Kidney (tissue), 14 donors: ENCODE measurements around the gene IL1RAPL2. TPM values are rescaled to one million over a fixed set of nuclear protein-coding genes. Genes with fewer than 3 reads are reported as not detected.

ENCODE experiments used
- DNase-seq, 5 donors: peaks; one replicate each; pipeline ENCODE4 v3.0.0-alpha.2; 2013 to 2020
- FAIRE-seq: peaks from 2 replicates; lab custom pipeline; 2012; peaks lifted over from hg19 to GRCh38; lab: Jason Lieb, UNC
- H3K27ac ChIP-seq, 2 donors: one replicate each; pipeline ENCODE4 v1.7.0; 2013; ENCODE audit warnings: low read depth in 2 of 2, low read length in 2 of 2, inconsistent platforms in 1 of 2
- H3K27me3 ChIP-seq: one replicate; pipeline ENCODE4 v1.7.1; 2013; ENCODE audit warnings: low read length, inconsistent platforms; ENCODE audit not compliant: control insufficient read depth, insufficient read depth
- H3K36me3 ChIP-seq, 3 donors: one replicate each; pipeline versions ENCODE4 v1.7.0 to v1.7.1; 2013; ENCODE audit warnings: low read length in 3 of 3, control low read depth in 1 of 3, inconsistent platforms in 1 of 3; ENCODE audit not compliant: insufficient read depth in 3 of 3, control insufficient read depth in 2 of 3
- H3K4me1 ChIP-seq, 3 donors: one replicate each; pipeline versions ENCODE4 v1.7.0 to v1.7.1; 2013; ENCODE audit warnings: low read length in 3 of 3, inconsistent platforms in 1 of 3, low read depth in 1 of 3; ENCODE audit not compliant: control insufficient read depth in 2 of 3, insufficient read depth in 2 of 3
- H3K4me3 ChIP-seq, 3 donors: one replicate each; pipeline versions ENCODE4 v1.7.0 to v1.8.1; 2013; ENCODE audit warnings: low read length in 3 of 3, control low read depth in 1 of 3, inconsistent platforms in 1 of 3
- H3K9ac ChIP-seq, 3 donors: one replicate each; pipeline versions ENCODE4 v1.7.0 to v1.7.1; 2013; ENCODE audit warnings: low read length in 3 of 3, control low read depth in 1 of 3, inconsistent platforms in 1 of 3
- H3K9me3 ChIP-seq, 3 donors: one replicate each; pipeline versions ENCODE4 v1.7.0 to v1.7.1; 2013; ENCODE audit warnings: low read length in 3 of 3, control low read depth in 1 of 3, inconsistent platforms in 1 of 3; ENCODE audit not compliant: control insufficient read depth in 2 of 3, insufficient read depth in 1 of 3
- intact Hi-C: fragments of 100-400 bp; cut with DNase I; formaldehyde crosslinking; loops from one replicate; pipeline ENCODE4 v1.11.1; 2022
- polyA plus RNA-seq: library from polyadenylated mRNA; stranded (reverse); fragments of 350-450 nt; fragmentation: Illumina TruSeq; extraction: RNeasy Lipid Tissue Mini Kit (QIAGEN cat#74804); gene quantifications from one replicate; pipeline ENCODE4 v1.2.3, GENCODE V29; 2014; ENCODE audit warnings: low read depth, low replicate concordance; ENCODE audit not compliant: insufficient read depth
- total RNA-seq: library from RNA; stranded (reverse); fragmentation: NEBNext Ultra II Directional; extraction: Animal tissue kit (Norgen Biotek cat#: 25700); gene quantifications from one replicate; pipeline ENCODE4 v1.2.1, GENCODE V29; 2021
- TF ChIP-seq, protein P1 (sequence below): IDR thresholded peaks from 3 replicates; pipeline ENCODE4 v1.5.1; 2012; ENCODE audit warnings: mild to moderate bottlenecking, moderate library complexity, borderline replicate concordance; ENCODE audit not compliant: insufficient read depth; ENCODE audit errors: extremely low read depth
- donor health status: control.
- donor health status: control.
- donor health status: control.
- donor health status: control.
- donor health status: control.
- donor health status: DM: yes; HTN: yes; CAD: no.
- donor health status: Normal renal cell carcinoma (clear cell type).

The IL1RAPL2 gene
- total and polyA plus RNA-seq, 2 donors from 2014 or later, result 0.13 to 0.25 TPM

DNA sequence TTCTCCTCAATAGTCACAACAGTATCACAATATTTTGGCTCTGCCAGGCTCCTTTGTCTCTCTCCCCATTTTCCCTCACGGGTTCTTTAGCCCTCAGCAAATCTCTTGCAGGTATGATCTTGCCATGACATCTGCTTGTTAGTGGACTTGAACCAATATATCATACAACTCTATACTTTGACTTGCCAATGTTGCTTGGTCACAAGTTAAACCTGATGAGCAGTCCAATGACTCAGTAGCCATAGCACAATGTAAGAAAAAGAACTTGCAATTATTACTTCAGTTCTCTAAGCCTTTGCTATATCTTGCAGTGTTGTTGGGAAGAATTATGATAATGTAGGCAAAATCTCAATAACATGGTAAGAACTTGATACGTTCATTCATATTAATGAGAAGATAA lies 1081.8 kb downstream of the IL1RAPL2 start:
- Histone ChIP-seq H3K27me3 (no peaks in the 10 kb centered on the region), H3K4me1 (no peaks in the 10 kb centered on the region), H3K9ac (no peak overlapping the region), H3K27ac (no peak overlapping the region), H3K9me3 (no peaks in the 10 kb centered on the region), H3K36me3 (no peaks in the 10 kb centered on the region), H3K4me3 (no peak overlapping the region)
- intact Hi-C loops, result no loop called here
- DNase-seq, result no peak
- TF ChIP-seq, protein P1, sequence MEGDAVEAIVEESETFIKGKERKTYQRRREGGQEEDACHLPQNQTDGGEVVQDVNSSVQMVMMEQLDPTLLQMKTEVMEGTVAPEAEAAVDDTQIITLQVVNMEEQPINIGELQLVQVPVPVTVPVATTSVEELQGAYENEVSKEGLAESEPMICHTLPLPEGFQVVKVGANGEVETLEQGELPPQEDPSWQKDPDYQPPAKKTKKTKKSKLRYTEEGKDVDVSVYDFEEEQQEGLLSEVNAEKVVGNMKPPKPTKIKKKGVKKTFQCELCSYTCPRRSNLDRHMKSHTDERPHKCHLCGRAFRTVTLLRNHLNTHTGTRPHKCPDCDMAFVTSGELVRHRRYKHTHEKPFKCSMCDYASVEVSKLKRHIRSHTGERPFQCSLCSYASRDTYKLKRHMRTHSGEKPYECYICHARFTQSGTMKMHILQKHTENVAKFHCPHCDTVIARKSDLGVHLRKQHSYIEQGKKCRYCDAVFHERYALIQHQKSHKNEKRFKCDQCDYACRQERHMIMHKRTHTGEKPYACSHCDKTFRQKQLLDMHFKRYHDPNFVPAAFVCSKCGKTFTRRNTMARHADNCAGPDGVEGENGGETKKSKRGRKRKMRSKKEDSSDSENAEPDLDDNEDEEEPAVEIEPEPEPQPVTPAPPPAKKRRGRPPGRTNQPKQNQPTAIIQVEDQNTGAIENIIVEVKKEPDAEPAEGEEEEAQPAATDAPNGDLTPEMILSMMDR, result no peak
- FAIRE-seq, result no peak

DNA sequence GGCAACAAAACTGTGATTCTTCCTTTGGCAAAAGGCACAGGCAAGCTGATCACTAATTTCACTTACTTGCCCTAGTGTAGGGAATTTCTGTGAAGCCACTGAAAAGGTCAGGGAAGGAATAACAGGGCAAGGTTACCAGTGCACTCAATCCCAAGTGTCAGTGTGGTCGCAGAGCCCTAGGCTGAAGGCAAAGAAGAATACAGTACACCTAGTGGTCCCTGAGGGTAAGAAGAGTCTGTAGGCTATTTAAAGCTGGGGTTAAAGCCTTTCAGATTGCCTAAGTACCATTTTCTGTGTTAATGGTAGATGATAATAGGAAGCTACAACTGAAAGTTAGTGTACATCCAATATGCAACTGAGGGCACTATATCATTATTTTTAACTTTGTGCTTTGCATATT lies 1082.7 kb downstream of the IL1RAPL2 start:
- Histone ChIP-seq H3K27me3 (no peaks in the 10 kb centered on the region), H3K9ac (no peak overlapping the region), H3K4me3 (no peak overlapping the region), H3K4me1 (no peaks in the 10 kb centered on the region), H3K9me3 (no peaks in the 10 kb centered on the region), H3K36me3 (no peaks in the 10 kb centered on the region), H3K27ac (no peak overlapping the region)
- no peak for FAIRE-seq
- no peak for DNase-seq
- intact Hi-C loops, result no loop called here
- TF ChIP-seq, protein P1, result no peak

DNA sequence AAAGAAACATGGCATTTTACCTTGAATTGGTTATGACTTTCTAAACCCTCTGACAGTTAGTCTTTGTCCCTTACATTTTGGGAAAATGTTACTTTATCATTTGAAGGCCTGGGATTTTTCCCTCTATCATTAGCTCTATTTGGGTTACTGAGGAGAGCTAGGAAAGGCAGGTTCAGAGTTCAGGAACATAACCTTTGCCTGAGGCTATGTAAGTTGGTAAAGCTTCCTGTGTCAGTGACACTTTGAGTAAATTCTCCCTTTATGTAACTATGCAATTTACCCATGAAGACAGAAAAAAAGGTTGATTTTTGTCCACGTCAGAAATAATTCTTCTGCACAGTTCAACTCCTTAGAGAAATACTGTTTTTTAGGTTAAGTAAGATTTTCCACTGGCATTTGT lies 1084.6 kb downstream of the IL1RAPL2 start:
- Histone ChIP-seq H3K27me3 (no peaks in the 10 kb centered on the region), H3K9me3 (no peaks in the 10 kb centered on the region), H3K27ac (no peak overlapping the region), H3K9ac (no peak overlapping the region), H3K4me1 (no peaks in the 10 kb centered on the region), H3K36me3 (no peaks in the 10 kb centered on the region), H3K4me3 (no peak overlapping the region)
- no peak for DNase-seq
- intact Hi-C loops, result no loop called here
- FAIRE-seq, result no peak
- TF ChIP-seq, protein P1, result no peak

DNA sequence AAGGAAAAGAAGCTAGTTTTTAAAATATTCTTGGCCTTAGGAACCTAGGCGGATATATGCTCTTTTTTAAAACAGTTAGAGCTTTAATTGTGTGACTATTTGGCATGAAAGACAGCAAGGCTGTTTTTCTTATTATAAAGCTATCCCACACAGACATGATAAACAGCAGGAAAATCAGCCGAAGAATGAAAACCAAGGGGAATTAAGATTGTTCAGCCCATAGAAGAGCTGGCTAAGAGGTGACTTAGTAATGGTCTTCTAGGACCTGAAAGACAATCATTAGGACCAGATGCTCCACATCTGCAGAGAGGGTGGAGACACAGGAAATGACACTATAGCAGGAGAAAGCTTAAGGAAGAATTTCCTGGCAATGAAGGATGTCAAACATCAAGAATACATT lies 1085.0 kb downstream of the IL1RAPL2 start:
- H3K4me3 ChIP-seq, result no peak overlapping the region
- intact Hi-C loops, result no loop called here
- TF ChIP-seq, protein P1, result no peak
- H3K9ac ChIP-seq, result no peak overlapping the region
- no peaks in the 10 kb centered on the region for H3K4me1 ChIP-seq
- no peaks in the 10 kb centered on the region for H3K36me3 ChIP-seq
- no peaks in the 10 kb centered on the region for H3K27me3 ChIP-seq
- no peak for FAIRE-seq
- H3K27ac ChIP-seq, result no peak overlapping the region
- no peaks in the 10 kb centered on the region for H3K9me3 ChIP-seq
- DNase-seq, result no peak
